SK-N-SH (cell line): ENCODE results near the gene AK5. TPM values are rescaled to one million over a fixed set of nuclear protein-coding genes. Genes with fewer than 3 reads are reported as not detected.

Experiments
- CTCF ChIA-PET: fragments of 300-600, 350-600 bp; formaldehyde crosslinking; extraction: SDS; loops from one replicate; lab custom pipeline; 2021; lab: Yijun Ruan, JAX
- POLR2A ChIA-PET: fragments of 350-600 bp; sonication (Branson Sonifier 250); formaldehyde crosslinking; extraction: SDS; loops from one replicate; lab custom pipeline; 2020; ENCODE audit warnings: antibody characterized with exemption, inconsistent platforms; lab: Yijun Ruan, JAX
- DNase-seq: peaks from one replicate; pipeline ENCODE4 v3.0.0; 2012
- H2AFZ ChIP-seq: fragments of 200-600 bp; sonication (generic); 2 replicates; pipeline ENCODE4 v1.8.1; 2016; ENCODE audit warnings: antibody characterized with exemption, mild to moderate bottlenecking, low read depth
- H3F3A ChIP-seq: fragments of 200-600 bp; sonication (generic); replicated peaks from 2 replicates; pipeline ENCODE3; 2016; ENCODE audit warnings: antibody characterized with exemption, mild to moderate bottlenecking; ENCODE audit not compliant: insufficient read depth
- H3K27ac ChIP-seq, 2 experiments: fragments of 200-500 bp in 1 of 2; fragments of 200-600 bp in 1 of 2; sonication (Bioruptor generic) in 1 of 2; sonication (generic), shearing (Covaris generic) in 1 of 2; 2 replicates each; pipeline versions ENCODE4 v1.5.1 to v1.6.1; 2014 to 2016; ENCODE audit warnings: low read depth in 2 of 2, inconsistent platforms in 1 of 2, low read length in 1 of 2, mild to moderate bottlenecking in 1 of 2, mixed read lengths in 1 of 2
- H3K27me3 ChIP-seq: fragments of 200-600 bp; sonication (generic), shearing (Covaris generic); 2 replicates; pipeline ENCODE4 v1.6.1; 2016; ENCODE audit warnings: mixed run types; ENCODE audit not compliant: insufficient read depth
- H3K36me3 ChIP-seq, 2 experiments: fragments of 200-500 bp in 1 of 2; fragments of 200-600 bp in 1 of 2; sonication (Bioruptor generic) in 1 of 2; sonication (generic) in 1 of 2; replicated peaks in 1 of 2; 2 replicates each; pipeline versions ENCODE3 to v1.5.1; 2014 to 2016; ENCODE audit warnings: low read length in 1 of 2, mild to moderate bottlenecking in 1 of 2; ENCODE audit not compliant: insufficient read depth in 2 of 2, control insufficient read depth in 1 of 2
- H3K4me1 ChIP-seq, 2 experiments: fragments of 200-500 bp in 1 of 2; fragments of 200-600 bp in 1 of 2; sonication (Bioruptor generic) in 1 of 2; sonication (generic), shearing (Covaris generic) in 1 of 2; 2 replicates each; pipeline versions ENCODE4 v1.5.1 to v1.6.1; 2014 to 2016; ENCODE audit warnings: low read depth in 1 of 2, low read length in 1 of 2, mixed run types in 1 of 2; ENCODE audit not compliant: insufficient read depth in 2 of 2, control insufficient read depth in 1 of 2
- H3K4me2 ChIP-seq: fragments of 200-600 bp; sonication (generic), shearing (Covaris generic); 2 replicates; pipeline ENCODE4 v1.6.1; 2017; ENCODE audit warnings: mixed run types
- H3K4me3 ChIP-seq, 2 experiments: fragments of 200-500 bp in 1 of 2; fragments of 200-600 bp in 1 of 2; sonication (Bioruptor generic) in 1 of 2; sonication (generic), shearing (Covaris generic) in 1 of 2; 2 replicates each; pipeline versions ENCODE4 v1.5.1 to v1.8.1; 2014 to 2016; ENCODE audit warnings: low read depth in 2 of 2, inconsistent platforms in 1 of 2, low read length in 1 of 2, mild to moderate bottlenecking in 1 of 2, mixed read lengths in 1 of 2, moderate library complexity in 1 of 2
- H3K79me2 ChIP-seq: fragments of 200-600 bp; sonication (generic); 2 replicates; pipeline ENCODE4 v1.8.1; 2017; ENCODE audit warnings: mild to moderate bottlenecking; ENCODE audit not compliant: insufficient read depth
- H3K9ac ChIP-seq: fragments of 200-600 bp; sonication (generic); 2 replicates; pipeline ENCODE4 v1.6.1; 2017; ENCODE audit warnings: mixed run types
- H3K9me2 ChIP-seq: fragments of 200-600 bp; sonication (generic); 2 replicates; pipeline ENCODE4 v1.6.1; 2017; ENCODE audit warnings: mixed run types
- H3K9me3 ChIP-seq: fragments of 200-600 bp; sonication (generic); 2 replicates; pipeline ENCODE4 v1.6.1; 2017; ENCODE audit warnings: mixed run types, mild to moderate bottlenecking, moderate library complexity
- H4K20me1 ChIP-seq: fragments of 200-600 bp; sonication (generic); 2 replicates; pipeline ENCODE4 v1.6.1; 2017; ENCODE audit warnings: mild to moderate bottlenecking, mixed run types; ENCODE audit not compliant: insufficient read depth
- CHD2 ChIP-seq: fragments of 150-350 bp; IDR thresholded peaks from 2 replicates; pipeline ENCODE4 v1.6.1; 2018; ENCODE audit warnings: low read length; ENCODE audit not compliant: partially characterized antibody
- CTCF ChIP-seq: fragments of 200-600 bp; sonication (generic); IDR thresholded peaks from 2 replicates; pipeline ENCODE4 v1.6.1; 2017; ENCODE audit warnings: antibody characterized with exemption, mild to moderate bottlenecking, moderate library complexity
- ELF1 ChIP-seq: IDR thresholded peaks from 2 replicates; pipeline ENCODE4 v1.4.0; 2012
- EP300 ChIP-seq, 2 experiments: IDR thresholded peaks; 2 replicates each; pipeline versions ENCODE4 v1.4.0 to v1.6.1; 2012; ENCODE audit warnings: borderline replicate concordance in 1 of 2, low read depth in 1 of 2, low read length in 1 of 2
- EZH2phosphoT487 ChIP-seq: fragments of 200-600 bp; sonication (generic); IDR thresholded peaks from 2 replicates; pipeline ENCODE4 v1.6.1; 2017; ENCODE audit warnings: low read depth, mixed run types, mild to moderate bottlenecking, antibody characterized with exemption, moderate library complexity, borderline replicate concordance
- FOSL2 ChIP-seq: IDR thresholded peaks from 2 replicates; pipeline ENCODE4 v1.4.0; 2012; ENCODE audit warnings: low read depth, mild to moderate bottlenecking, moderate library complexity, borderline replicate concordance
- FOXM1 ChIP-seq: IDR thresholded peaks from 2 replicates; pipeline ENCODE4 v1.4.0; 2012; ENCODE audit warnings: low read depth, mild to moderate bottlenecking
- IRF3 ChIP-seq: fragments of 150-350 bp; IDR thresholded peaks from 2 replicates; pipeline ENCODE4 v1.6.1; 2016; ENCODE audit warnings: mild to moderate bottlenecking, low read depth, low read length
- MAX ChIP-seq: IDR thresholded peaks from 2 replicates; pipeline ENCODE4 v1.4.0; 2012; ENCODE audit warnings: low read depth
- MEF2A ChIP-seq: IDR thresholded peaks from 2 replicates; pipeline ENCODE4 v1.4.0; 2012; ENCODE audit warnings: low read depth, borderline replicate concordance
- NFIC ChIP-seq: IDR thresholded peaks from 2 replicates; pipeline ENCODE4 v1.4.0; 2012; ENCODE audit warnings: borderline replicate concordance
- RAD21 ChIP-seq: IDR thresholded peaks from 2 replicates; pipeline ENCODE4 v1.6.1; 2012; ENCODE audit warnings: mild to moderate bottlenecking, low read length
- REST ChIP-seq: IDR thresholded peaks from 2 replicates; pipeline ENCODE4 v1.6.1; 2012; ENCODE audit warnings: mild to moderate bottlenecking, low read depth, low read length, moderate library complexity
- RXRA ChIP-seq: IDR thresholded peaks from 2 replicates; pipeline ENCODE4 v1.4.0; 2012; ENCODE audit warnings: low read depth, mild to moderate bottlenecking, borderline replicate concordance
- SIN3A ChIP-seq: IDR thresholded peaks from 2 replicates; pipeline ENCODE4 v1.6.1; 2012; ENCODE audit warnings: low read depth, mild to moderate bottlenecking, low read length, moderate library complexity, borderline replicate concordance
- TAF1 ChIP-seq: IDR thresholded peaks from 2 replicates; pipeline ENCODE4 v1.6.1; 2012; ENCODE audit warnings: low read depth, mild to moderate bottlenecking, low read length, moderate library complexity, borderline replicate concordance
- TCF12 ChIP-seq: IDR thresholded peaks from 2 replicates; pipeline ENCODE4 v1.4.0; 2012
- TEAD4 ChIP-seq: IDR thresholded peaks from 2 replicates; pipeline ENCODE4 v1.4.0; 2012; ENCODE audit warnings: mild to moderate bottlenecking, borderline replicate concordance; ENCODE audit not compliant: insufficient read depth
- YY1 ChIP-seq: IDR thresholded peaks from 2 replicates; pipeline ENCODE4 v1.4.0; 2012; ENCODE audit warnings: low read depth, mild to moderate bottlenecking
- WGBS: methylation state at CpG from one replicate; pipeline ENCODE4 v1.1.6; 2017; ENCODE audit warnings: low lambda C conversion rate; 5-methylcytosine and 5-hydroxymethylcytosine counted together
- polyA plus RNA-seq, 3 experiments: library from polyadenylated mRNA; depleted of rRNA; stranded (reverse); fragments of >200 nt; gene quantifications; 2 replicates each; pipeline ENCODE4 v1.2.3, GENCODE V29; 2012
- TF ChIP-seq, protein P1 (sequence below): IDR thresholded peaks from 2 replicates; pipeline ENCODE4 v1.4.0; 2012; ENCODE audit warnings: low read depth, borderline replicate concordance
- TF ChIP-seq, protein P2 (sequence below): fragments of 150-350 bp; IDR thresholded peaks from 2 replicates; pipeline ENCODE4 v1.6.1; 2017; ENCODE audit warnings: antibody characterized with exemption, low read length, low read depth, borderline replicate concordance

Gene AK5
- polyA plus RNA-seq, 1 of the 3 experiments (the other 2 are of a cell fraction) = 22.9 TPM

DNA sequence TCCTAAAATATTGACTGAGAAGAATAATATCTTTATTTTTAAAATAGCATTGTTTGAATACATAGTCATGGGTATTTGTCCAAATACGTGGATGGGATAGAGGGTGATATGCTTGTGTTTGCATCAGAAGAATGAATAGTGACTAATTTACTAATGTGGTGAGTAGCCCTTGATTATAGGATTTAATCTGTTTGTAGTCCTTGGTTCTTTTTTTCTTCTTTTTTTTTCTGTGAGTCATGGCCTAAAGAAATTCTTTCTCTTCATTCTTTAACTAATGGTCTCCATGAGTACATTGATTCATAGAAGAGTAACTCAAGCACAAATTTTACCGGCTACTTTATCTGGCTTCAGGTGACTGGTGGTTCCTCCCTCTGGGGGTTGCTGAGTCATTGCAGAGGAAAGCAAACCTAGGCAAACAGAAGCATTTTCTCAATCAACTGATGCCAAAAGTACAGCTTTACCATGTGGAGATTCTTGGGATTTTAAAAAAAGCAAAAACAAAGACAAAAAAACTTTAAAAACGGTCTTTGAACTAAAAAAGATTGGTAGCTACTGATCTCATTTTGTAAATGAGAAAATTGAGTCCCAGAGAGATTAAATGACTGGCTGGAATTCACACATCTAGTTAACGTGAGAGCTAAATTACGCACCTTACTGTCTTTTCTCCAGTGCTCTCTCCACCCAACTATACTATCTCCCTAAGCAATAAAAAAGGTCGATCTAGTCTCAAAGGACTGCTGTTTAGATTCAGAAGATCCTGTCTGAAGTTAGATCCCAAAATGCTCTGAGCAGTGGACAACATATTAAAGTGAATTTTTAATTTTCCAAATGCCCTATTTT, 40.5 kb downstream of the AK5 start:
- Histone ChIP-seq H3K36me3 (no peaks in the 10 kb centered on the region), H2AFZ (no peak overlapping the region), H3K9me3 (no peaks in the 10 kb centered on the region), H3F3A (peaks cover 17% of the 10 kb centered on the region), H3K27me3 (no peaks in the 10 kb centered on the region), H3K4me1 (peaks cover 0 to 29% of the 10 kb centered on the region in 2 experiments; a peak in 2 of 4 replicates), H3K4me3 (no peak overlapping the region), H3K9me2 (no peaks in the 10 kb centered on the region), H3K27ac (peak overlapping the region; percentile 35 to 85; a peak in 3 of 4 replicates), H3K4me2 (peak overlapping the region; percentile 30), H3K9ac (peak overlapping the region; percentile 4; the same call in 1 of the 2 replicates), H3K79me2 (no peaks in the 10 kb centered on the region), H4K20me1 (no peaks in the 10 kb centered on the region)
- DNase-seq = no peak
- 41% methylated on average over 6 of the region's 6 CpGs for WGBS
- CTCF ChIA-PET = interaction anchor here (0.6 to 1.2 kb wide), 2 partner anchors 15 to 1420 kb away, joined by 3 read pairs; no protein-coding TSS in a partner anchor
- POLR2A ChIA-PET = no interaction called here
- TF ChIP-seq, protein P1, sequence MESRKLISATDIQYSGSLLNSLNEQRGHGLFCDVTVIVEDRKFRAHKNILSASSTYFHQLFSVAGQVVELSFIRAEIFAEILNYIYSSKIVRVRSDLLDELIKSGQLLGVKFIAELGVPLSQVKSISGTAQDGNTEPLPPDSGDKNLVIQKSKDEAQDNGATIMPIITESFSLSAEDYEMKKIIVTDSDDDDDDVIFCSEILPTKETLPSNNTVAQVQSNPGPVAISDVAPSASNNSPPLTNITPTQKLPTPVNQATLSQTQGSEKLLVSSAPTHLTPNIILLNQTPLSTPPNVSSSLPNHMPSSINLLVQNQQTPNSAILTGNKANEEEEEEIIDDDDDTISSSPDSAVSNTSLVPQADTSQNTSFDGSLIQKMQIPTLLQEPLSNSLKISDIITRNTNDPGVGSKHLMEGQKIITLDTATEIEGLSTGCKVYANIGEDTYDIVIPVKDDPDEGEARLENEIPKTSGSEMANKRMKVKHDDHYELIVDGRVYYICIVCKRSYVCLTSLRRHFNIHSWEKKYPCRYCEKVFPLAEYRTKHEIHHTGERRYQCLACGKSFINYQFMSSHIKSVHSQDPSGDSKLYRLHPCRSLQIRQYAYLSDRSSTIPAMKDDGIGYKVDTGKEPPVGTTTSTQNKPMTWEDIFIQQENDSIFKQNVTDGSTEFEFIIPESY = 0 out of 2 replicates have a peak, but pooled peaks have one; percentile 11
- TF ChIP-seq RXRA = peak; percentile 46; the same call in 1 of the 2 replicates
- no peak; the same call in 1 of the 2 replicates for TF ChIP-seq FOXM1
- TF ChIP-seq IRF3 = no peak
- TF ChIP-seq MAX = peak; percentile 24; the same call in 1 of the 2 replicates
- TF ChIP-seq, protein P2, sequence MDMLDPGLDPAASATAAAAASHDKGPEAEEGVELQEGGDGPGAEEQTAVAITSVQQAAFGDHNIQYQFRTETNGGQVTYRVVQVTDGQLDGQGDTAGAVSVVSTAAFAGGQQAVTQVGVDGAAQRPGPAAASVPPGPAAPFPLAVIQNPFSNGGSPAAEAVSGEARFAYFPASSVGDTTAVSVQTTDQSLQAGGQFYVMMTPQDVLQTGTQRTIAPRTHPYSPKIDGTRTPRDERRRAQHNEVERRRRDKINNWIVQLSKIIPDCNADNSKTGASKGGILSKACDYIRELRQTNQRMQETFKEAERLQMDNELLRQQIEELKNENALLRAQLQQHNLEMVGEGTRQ = no peak
- peak; percentile 59; the same call in 1 of the 2 replicates for TF ChIP-seq TEAD4
- peak in 1 of 2 experiments; percentile 84; a peak in 2 of 4 replicates for TF ChIP-seq EP300 (IDR thresholded peaks at IDR 0.05; ENCODE audit: borderline replicate concordance in 1 of 2, low read depth in 1 of 2, low read length in 1 of 2)
- TF ChIP-seq YY1 = no peak
- TF ChIP-seq RAD21 = no peak
- no peak for TF ChIP-seq SIN3A
- no peak for TF ChIP-seq CTCF
- TF ChIP-seq EZH2phosphoT487 = no peak
- peak; percentile 18; the same call in 1 of the 2 replicates for TF ChIP-seq TAF1
- TF ChIP-seq FOSL2 = peak; percentile 78
- TF ChIP-seq CHD2 = no peak
- peak; percentile 50; the same call in 1 of the 2 replicates for TF ChIP-seq NFIC
- TF ChIP-seq ELF1 = no peak
- TF ChIP-seq REST = peak; percentile 35; the same call in 1 of the 2 replicates
- 0 out of 2 replicates have a peak, but pooled peaks have one; percentile 10 for TF ChIP-seq MEF2A
- TF ChIP-seq TCF12 = peak; percentile 77
